Large intestine (tissue), 3 donors: ENCODE measurements around the gene SYVN1. TPM values are rescaled to one million over a fixed set of nuclear protein-coding genes. Genes with fewer than 3 reads are reported as not detected.
A peak's percentile ranks its signal among the peaks of the same experiment; 100 is the strongest.

Experiments used
- DNase-seq, 2 donors: peaks; one replicate each; pipeline versions ENCODE4 v3.0.0 to v3.0.0-alpha.2; 2013
- H3K27ac ChIP-seq: one replicate; pipeline ENCODE4 v1.5.1; 2013; ENCODE audit warnings: low read length
- H3K27me3 ChIP-seq: 2 replicates; pipeline ENCODE4 v1.6.1; 2013; ENCODE audit warnings: low read length; ENCODE audit not compliant: control insufficient read depth, insufficient read depth
- H3K36me3 ChIP-seq: 2 replicates; pipeline ENCODE4 v1.6.1; 2013; ENCODE audit warnings: low read length; ENCODE audit not compliant: control insufficient read depth, insufficient read depth
- H3K4me1 ChIP-seq: one replicate; pipeline ENCODE4 v1.6.1; 2013; ENCODE audit warnings: low read length; ENCODE audit not compliant: control insufficient read depth, insufficient read depth
- H3K4me3 ChIP-seq: one replicate; pipeline ENCODE4 v1.5.1; 2013; ENCODE audit warnings: low read length
- H3K9me3 ChIP-seq: one replicate; pipeline ENCODE4 v1.6.1; 2013; ENCODE audit warnings: mild to moderate bottlenecking, low read depth, low read length, moderate library complexity; ENCODE audit not compliant: control insufficient read depth
- WGBS: methylation state at CpG from one replicate; pipeline ENCODE4 v1.1.5; 2013; ENCODE audit warnings: low lambda C conversion rate; ENCODE audit not compliant: insufficient coverage; 5-methylcytosine and 5-hydroxymethylcytosine counted together
- polyA plus RNA-seq: library from polyadenylated mRNA; unstranded; fragments of 120-200 nt; gene quantifications from one replicate; pipeline ENCODE4 v1.2.1, GENCODE V29; 2013

The SYVN1 gene
- polyA plus RNA-seq, 1 donor: 37.9 TPM

GRCh38 chr11:65111159-65111743 lies 23.1 kb downstream of the SYVN1 start:
- no peak for DNase-seq
- peak overlapping the region; percentile 53 for H3K27ac ChIP-seq
- H3K4me3 ChIP-seq: no peak overlapping the region
- H3K4me1 ChIP-seq: peaks cover 30% of the 10 kb centered on the region
- H3K9me3 ChIP-seq: peaks cover 8% of the 10 kb centered on the region
- H3K27me3 ChIP-seq: peaks cover 2% of the 10 kb centered on the region
- peaks cover 42% of the 10 kb centered on the region for H3K36me3 ChIP-seq
- WGBS: 100% methylated on average over 2 of the region's 31 CpGs

GRCh38 chr11:65110354-65110861 lies 23.9 kb downstream of the SYVN1 start:
- peaks cover 8% of the 10 kb centered on the region for H3K9me3 ChIP-seq
- no CpG with 5 or more reads among the region's 18 CpGs for WGBS
- DNase-seq: peak; percentile 79 to 82
- H3K4me1 ChIP-seq: peaks cover 26% of the 10 kb centered on the region
- H3K36me3 ChIP-seq: peaks cover 41% of the 10 kb centered on the region
- peak overlapping the region; percentile 53 for H3K27ac ChIP-seq
- H3K4me3 ChIP-seq: no peak overlapping the region
- H3K27me3 ChIP-seq: peaks cover 2% of the 10 kb centered on the region

GRCh38 chr11:65109231-65110198 lies 24.8 kb downstream of the SYVN1 start:
- Histone ChIP-seq H3K27ac (no peak overlapping the region), H3K36me3 (peaks cover 43% of the 10 kb centered on the region)

GRCh38 chr11:65108469-65109123 lies 25.7 kb downstream of the SYVN1 start:
- no CpG with 5 or more reads among the region's 38 CpGs for WGBS
- H3K4me3 ChIP-seq: no peak overlapping the region
- peaks cover 22% of the 10 kb centered on the region for H3K4me1 ChIP-seq
- no peak overlapping the region for H3K27ac ChIP-seq
- DNase-seq: no peak
- H3K9me3 ChIP-seq: peaks cover 8% of the 10 kb centered on the region
- H3K36me3 ChIP-seq: peaks cover 43% of the 10 kb centered on the region
- peaks cover 2% of the 10 kb centered on the region for H3K27me3 ChIP-seq

More at GRCh38 chr11:65109231-65110198, 24.8 kb downstream of the SYVN1 start:
- Histone ChIP-seq H3K27me3 (peaks cover 2% of the 10 kb centered on the region), H3K4me3 (no peak overlapping the region), H3K4me1 (peaks cover 26% of the 10 kb centered on the region), H3K9me3 (peaks cover 8% of the 10 kb centered on the region)
- no peak for DNase-seq
- no CpG with 5 or more reads among the region's 36 CpGs for WGBS

GRCh38 chr11:65107751-65108468 lies 26.4 kb downstream of the SYVN1 start:
- H3K4me1 ChIP-seq: peaks cover 15% of the 10 kb centered on the region
- H3K27ac ChIP-seq: no peak overlapping the region
- no CpG with 5 or more reads among the region's 52 CpGs for WGBS
- no peak for DNase-seq
- H3K9me3 ChIP-seq: peaks cover 8% of the 10 kb centered on the region
- H3K27me3 ChIP-seq: peaks cover 2% of the 10 kb centered on the region
- no peak overlapping the region for H3K4me3 ChIP-seq
- peaks cover 43% of the 10 kb centered on the region for H3K36me3 ChIP-seq

- Histone ChIP-seq H3K4me1 (peaks cover 12% of the 10 kb centered on the region), H3K27ac (no peak overlapping the region), H3K4me3 (no peak overlapping the region), H3K9me3 (peaks cover 8% of the 10 kb centered on the region), H3K27me3 (no peaks in the 10 kb centered on the region), H3K36me3 (peaks cover 49% of the 10 kb centered on the region)
- no peak for DNase-seq
- no CpG with 5 or more reads among the region's 15 CpGs for WGBS
These were observed 27.2 kb downstream of the SYVN1 start for GRCh38 chr11:65107078-65107477.

- Histone ChIP-seq H3K27me3 (no peaks in the 10 kb centered on the region), H3K27ac (no peak overlapping the region), H3K9me3 (peaks cover 8% of the 10 kb centered on the region), H3K4me3 (no peak overlapping the region), H3K4me1 (no peaks in the 10 kb centered on the region), H3K36me3 (peaks cover 44% of the 10 kb centered on the region)
- no peak for DNase-seq
- no CpG with 5 or more reads among the region's 4 CpGs for WGBS
These were observed 29.7 kb downstream of the SYVN1 start for GRCh38 chr11:65104628-65105027.

- Histone ChIP-seq H3K9me3 (peaks cover 8% of the 10 kb centered on the region), H3K4me3 (no peak overlapping the region), H3K27ac (no peak overlapping the region), H3K4me1 (no peaks in the 10 kb centered on the region), H3K36me3 (peaks cover 40% of the 10 kb centered on the region), H3K27me3 (no peaks in the 10 kb centered on the region)
- DNase-seq: no peak
These were observed 30.8 kb downstream of the SYVN1 start for GRCh38 chr11:65103476-65103875.

- Histone ChIP-seq H3K9me3 (no peaks in the 10 kb centered on the region), H3K27ac (no peak overlapping the region), H3K4me3 (no peak overlapping the region), H3K36me3 (peaks cover 35% of the 10 kb centered on the region), H3K27me3 (no peaks in the 10 kb centered on the region), H3K4me1 (peaks cover 3% of the 10 kb centered on the region)
- WGBS: no CpG with 5 or more reads among the region's 8 CpGs
- DNase-seq: no peak
These were observed 31.9 kb downstream of the SYVN1 start for GRCh38 chr11:65102142-65103095.
